NCI-H1092 treated with DMSO at 0.1 percent for 48 hours (cell line): ENCODE data around the gene MESD.
A peak's percentile ranks its signal among the peaks of the same experiment; 100 is the strongest.

Source experiments
- DNase-seq: peaks from one replicate; lab custom pipeline; 2025; lab: John Stamatoyannopoulos, UW

Gene MESD

DNA sequence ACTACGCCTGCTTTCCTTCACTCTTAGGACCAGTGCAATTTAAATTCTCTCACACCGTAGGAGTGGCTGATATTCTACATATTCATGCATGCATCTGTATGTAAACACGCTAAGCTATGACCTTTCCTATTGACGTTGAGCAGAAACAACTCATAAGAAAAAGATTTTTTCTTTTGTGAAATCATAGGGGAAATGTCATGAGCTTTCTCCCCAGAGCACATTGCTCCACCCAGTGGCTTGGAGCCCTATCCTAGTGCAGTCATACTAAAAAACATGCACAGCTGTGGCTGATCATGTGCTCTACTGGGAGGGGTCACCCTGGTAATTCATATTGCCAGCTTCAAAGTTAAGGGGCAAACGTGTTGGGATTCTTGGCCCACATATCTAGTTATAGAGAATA is 1.8 kb upstream of the MESD start:
- no peak for DNase-seq

DNA sequence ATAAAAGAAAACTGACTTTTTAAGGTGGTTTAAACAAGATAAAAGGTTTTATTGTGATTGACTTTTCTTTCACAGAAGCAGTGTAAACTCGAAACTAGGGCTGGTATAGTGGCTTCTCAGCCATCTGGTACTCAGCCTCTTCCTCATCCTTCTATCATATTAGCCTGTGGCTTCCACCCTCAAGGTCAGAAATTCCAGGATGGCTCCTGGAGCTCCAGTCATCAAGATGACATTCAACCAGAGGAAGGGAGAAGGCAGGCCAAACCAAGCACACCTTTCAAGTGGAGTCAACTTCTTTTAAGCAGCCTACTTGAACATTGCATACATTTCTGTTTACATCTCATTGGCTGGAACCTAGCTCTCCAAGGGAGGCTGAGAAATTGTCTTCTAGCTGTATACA is 1.3 kb upstream of the MESD start:
- DNase-seq = no peak

DNA sequence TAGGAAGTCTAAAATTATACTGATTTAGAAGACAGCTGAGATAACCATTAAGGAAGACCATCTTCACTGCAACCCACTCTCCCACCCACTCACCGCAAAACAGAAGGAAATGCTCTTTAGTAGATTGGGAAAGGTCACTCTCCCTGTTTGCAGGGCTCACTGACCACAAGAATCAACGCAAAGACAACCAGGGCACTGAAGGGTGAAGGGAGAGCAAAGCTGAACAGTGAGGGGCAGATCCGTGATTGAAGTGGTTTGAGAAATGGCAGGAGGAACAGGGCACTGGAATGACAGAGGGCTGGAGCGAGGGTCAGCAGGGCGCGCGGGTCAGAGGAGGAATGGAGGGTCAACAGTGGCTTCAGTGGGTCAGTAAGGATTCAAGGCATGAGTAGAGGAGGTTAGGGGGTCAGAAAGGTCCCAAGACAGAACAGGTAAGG is 520 bp downstream of the MESD start:
- DNase-seq = no peak

DNA sequence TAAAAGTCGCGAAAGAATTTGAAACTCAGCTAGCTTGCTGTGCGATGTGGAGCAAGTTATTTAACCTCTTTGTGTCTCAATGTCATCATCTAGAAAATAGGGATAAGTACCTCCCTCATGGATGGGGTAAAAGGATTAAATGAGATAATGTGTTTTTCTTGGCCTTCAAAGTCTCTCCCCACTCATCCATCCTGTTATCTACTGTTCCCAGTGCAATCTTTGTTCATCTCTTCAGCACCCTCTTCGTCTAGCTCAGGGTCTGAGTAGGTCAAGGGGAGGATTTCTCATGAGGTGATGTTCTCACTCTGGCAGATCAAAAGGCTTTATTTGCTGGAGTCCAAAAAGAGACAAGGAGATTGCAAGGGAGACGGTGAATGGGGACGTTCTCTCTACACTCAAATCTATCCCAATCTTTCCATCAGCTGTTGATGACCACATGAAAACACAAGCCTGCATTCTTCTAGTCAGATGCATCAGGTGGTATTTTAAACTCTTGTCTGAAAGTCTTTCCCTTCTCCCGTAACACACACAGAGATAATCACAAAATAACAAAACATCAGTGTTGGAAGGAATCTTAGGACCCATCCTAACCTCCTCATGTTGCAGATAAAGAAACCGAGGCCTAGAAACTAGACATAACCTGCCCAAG is 1.3 kb downstream of the MESD start:
- no peak for DNase-seq

DNA sequence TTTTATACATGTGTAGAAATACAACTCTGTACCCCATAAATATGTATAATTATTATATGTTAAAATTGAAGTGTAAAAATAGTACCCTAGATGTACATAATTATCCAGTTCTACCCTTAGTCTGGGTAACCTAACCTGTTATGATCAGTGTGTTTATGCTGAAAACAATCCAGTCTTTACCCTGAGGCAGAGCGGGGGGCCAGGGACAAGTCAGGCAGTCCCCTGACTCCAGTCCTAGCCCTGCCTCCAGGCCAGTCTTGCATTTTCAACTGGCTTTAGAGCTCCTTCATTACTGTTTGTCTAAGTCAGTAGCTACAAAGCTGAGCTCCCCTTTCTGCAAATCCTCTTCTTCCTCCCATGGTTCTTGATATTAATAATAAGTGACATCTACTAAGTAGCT is 3.1 kb downstream of the MESD start:
- DNase-seq = no peak

DNA sequence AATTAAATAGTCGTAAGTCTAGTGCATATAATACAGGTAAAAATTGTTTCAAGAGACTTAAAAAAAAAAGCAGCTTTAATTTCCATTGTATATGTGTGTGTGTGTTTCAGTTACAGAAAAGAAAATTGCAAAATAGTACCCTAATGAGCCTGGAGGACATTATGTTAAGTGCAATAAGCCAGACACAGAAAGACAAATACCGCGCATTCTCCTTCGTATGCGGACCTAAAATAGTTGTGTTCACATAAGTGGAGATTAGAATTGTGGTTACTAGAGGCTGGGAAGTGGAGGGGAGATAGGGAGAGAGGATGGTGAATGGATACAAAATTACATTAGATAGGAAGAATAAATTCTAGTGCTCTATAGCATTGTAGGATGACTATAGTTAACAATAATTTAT is 3.6 kb downstream of the MESD start:
- DNase-seq = no peak

DNA sequence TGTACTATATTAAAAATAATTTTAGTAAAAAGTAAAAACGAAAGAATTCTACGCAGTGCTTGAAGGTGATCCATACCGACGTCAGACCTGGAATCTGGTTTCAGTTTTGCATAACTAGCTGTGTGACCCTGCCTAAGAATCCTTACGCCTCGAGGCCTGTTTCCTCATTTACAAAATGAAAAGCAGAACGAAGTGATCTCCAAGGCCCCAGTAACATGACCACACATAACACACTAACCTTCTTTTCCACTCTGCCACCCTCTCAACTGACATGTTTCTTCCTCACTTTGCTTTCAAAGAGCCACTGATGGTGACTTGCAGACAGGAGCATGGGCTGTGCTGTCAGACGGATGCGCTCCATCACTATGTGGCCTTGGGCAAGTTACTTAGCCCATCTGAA is 4.8 kb downstream of the MESD start:
- no peak for DNase-seq

DNA sequence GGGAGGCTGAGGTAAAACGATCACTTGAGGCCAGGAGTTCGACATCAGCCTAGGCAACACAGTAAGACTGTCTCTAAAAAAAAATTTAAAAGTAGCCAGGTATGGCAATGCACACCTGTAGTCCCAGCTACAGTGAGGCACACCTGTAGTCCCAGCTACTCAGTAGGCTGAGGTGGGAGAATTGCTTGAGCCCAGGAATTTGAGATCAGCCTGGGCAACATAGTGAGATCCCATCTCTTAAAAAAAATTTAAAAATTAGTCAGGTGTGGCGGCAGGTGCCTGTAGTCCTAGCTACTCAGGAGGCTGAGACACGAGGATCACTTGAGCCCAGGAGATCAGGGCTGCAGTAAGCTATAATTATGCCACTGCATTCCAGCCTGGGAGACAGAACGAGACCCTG is 6.8 kb downstream of the MESD start:
- no peak for DNase-seq

DNA sequence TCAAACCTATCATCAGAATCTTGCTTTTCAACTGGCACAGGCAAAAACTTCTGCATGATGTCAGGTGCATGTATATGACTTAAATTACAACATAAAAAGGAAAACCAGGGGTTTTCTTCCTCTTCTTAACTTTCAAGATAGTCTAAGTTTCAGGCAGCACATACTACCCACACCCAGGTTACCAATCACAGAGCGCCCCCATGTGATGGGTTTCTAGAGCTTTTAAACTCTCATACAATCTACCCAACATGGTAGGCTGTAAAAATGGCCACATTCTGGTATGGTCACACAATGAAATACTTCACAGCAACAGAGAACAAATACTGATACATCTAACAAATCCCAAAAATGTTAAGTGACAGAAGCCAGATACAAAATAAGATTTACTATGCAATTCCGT is 7.4 kb downstream of the MESD start:
- DNase-seq = no peak

DNA sequence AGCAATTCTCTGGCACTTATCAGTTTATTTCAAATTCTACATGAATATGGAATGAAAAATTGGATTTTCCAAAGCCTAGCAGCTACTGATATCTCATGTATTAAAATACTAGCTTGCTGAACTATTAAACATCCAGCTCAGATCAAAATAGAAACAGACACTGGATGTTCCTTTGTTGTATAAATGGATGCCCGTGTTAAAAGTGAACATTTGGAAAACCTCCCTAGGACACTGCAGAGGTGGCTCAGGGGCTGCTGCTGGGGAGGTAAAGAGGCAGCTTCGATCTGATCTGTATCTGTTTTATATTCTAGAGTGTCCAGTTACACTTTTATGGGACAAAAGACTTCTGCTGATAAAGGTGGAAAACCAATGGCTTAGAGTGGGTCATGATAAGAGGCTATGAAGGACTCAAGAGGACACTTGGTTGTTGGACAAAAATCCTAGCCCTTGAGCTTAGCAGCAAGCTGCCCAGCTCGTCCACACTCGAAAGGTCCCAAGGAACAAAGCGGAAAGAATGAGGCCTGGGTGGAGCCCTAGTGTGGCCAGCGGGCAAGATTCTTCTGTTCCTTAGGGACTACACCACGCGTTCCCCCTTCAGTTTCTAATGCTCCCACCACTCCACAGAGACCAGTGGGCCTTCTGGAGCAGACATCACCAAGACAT is 9.9 kb downstream of the MESD start:
- DNase-seq = no peak

DNA sequence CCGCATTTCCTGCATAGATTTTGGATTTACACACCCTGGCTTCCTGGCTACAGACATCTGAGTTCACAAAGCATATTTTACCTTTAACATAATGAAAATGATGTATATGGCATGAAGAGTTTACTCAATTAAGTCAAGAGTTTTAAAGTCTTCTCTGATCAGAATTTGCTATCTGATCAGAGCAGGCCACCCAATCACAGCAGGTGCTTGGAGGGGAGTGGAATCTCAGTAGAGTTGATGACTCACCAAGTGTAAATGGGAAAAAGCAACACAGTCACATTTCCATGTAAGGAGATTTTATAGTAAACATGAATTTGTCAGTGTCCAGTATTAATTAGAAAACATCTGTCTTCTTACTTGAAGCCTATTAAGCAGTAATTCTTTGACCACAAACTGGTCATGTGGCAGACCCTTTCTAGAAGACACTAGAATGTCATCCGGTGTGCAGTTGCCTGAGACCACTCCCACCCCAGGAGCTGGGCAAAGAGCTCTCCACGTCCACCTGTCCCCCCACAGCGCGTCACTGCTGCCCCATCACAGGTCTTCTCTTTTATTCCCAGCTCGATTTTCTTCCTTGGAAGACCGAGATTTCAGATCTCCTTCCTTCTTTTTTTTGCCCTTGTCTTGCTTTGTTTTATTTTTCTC is 10.8 kb downstream of the MESD start:
- DNase-seq = no peak

DNA sequence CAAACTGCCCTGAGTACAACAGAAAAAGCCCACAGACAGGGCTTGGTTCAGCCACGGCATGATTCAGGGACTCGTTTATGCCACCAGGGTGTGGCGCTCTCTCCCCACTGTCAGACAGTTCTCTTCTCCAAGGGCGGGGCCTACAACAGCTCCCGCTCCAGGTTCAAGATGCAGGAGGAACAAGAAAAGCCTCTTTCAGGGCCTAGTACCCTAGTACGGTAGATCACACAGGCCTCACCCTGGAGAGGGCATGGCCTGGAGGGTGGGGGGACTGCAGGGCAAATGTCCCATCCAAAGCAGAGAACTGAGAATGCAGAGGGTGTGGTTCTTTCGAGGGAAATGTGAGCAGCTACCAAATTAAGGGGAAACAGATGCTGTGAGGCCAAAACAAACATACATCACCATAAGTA is 12.0 kb downstream of the MESD start:
- peak; percentile 2 for DNase-seq

DNA sequence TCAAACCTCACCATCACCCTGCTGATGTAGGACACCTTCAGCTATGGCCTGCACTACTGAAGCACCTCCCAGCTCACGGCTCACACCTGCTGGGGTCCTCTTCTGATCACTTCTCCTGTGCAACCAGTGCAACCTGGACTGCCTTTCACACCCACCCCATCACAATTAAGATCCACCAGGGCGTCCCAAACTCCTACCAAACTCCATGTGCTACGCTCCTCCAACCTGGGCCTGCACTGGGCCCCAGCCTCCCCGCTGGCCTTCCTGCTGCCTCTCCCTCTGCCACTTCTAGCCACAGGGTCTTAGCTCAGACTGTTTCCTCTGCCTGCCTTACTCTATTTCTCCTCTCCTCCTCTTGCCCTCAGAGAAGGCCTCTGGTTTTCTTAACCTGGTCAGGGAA is 12.8 kb downstream of the MESD start:
- DNase-seq = no peak

DNA sequence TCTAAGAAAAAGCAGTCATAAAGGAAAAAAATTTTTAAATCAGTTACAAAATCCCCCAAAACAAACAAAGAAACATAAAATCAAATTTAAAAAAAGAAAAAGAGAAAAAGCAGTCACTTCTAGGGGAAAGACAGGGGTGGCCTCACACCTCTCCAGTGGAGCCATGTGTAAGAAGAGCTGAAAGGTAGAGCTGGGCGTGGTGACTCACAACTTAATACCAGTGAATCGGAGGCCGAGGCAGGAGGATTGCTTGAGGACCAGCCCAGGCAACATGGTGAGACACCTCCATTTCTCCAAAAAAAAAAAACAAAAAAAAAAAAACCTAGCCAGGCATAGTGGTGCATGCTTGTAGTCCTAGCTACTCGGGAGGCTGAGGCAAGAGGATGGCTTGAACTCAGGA is 14.7 kb downstream of the MESD start:
- no peak for DNase-seq

DNA sequence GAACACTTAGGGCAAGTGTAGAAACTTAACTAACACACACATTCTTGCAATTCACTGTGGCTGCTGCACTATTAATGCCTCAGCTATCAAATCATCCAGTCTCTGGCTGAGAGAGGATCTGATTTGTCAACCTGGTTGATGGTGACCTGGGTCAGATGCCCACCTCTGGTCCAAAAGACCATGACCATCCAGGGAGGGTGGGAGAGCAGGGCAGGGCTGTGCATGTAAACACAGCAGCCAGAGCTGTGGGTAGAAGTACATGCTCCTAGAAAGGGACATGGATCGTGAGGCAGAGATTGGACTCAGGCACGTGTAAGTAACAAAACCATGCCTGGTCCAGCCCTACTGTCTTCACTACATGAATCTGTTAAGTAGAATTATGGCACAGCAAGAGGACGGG is 17.3 kb downstream of the MESD start:
- DNase-seq = no peak

DNA sequence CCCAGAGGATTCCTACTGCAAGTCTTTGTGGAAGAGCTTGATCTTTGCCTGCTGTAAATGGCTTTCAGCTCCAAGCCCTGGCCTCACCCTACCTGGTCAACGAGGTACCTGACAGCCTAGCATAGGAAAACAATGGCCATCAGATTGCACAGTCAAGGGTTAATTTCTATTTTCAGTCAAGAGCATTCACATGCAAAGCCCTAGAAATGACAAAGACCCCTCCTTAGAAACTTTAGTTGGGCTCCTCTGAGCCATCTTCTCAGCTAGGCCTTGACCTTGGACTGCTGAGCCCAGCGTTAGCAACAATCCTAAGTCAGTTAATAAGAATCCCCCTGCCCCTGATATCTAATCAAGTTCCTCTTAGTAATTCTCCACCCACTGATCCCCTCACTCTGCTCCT is 18.5 kb downstream of the MESD start:
- no peak for DNase-seq

DNA sequence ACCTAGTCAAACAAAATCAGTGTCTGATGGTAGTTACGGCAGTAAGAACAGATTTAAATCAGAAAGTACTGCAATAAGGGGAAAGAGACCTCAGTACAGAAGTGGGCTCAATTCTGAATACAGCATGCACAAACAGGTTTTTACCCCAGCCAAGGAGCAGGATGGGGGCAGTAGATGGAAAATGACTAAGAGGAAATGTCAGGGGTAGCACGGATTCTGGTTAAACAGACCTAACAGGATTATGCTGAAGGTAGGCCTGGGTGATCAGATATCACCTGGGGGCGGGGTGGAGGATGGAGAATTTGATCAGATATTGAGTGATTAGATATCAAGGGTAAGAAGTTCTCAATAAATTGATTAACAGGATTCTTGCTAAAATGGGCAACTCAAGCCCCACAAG is 19.0 kb downstream of the MESD start:
- no peak for DNase-seq

DNA sequence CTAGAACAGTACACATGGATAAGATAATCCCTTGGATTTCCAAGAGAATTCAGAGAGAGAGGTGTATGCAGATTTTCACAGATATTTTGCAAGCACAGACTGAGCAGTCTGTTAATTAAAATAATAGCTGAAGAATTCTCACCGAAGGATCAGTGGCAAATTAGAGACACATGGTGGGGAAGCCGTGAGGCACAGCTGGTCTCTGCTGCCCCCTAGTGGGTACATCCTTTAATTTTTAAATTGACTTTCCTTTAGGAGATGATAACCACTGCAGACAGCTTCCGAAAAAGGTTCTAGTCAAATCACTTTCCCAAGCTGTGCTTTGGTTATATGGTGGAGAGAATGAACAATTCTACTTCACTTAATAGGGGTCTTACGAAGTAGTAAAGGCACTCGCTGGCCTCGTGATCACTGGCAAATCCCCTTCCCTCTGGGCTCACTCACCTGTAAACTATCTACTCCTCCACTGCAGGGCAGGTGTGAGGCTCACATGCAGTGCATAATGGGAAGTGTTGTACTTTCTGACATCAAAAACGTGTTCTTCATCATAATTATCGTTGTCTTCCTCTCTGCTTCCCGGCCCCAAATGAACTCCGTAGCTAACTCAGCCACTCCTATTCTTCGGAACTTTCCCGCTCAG is 19.5 kb downstream of the MESD start:
- peak; percentile 33 for DNase-seq

DNA sequence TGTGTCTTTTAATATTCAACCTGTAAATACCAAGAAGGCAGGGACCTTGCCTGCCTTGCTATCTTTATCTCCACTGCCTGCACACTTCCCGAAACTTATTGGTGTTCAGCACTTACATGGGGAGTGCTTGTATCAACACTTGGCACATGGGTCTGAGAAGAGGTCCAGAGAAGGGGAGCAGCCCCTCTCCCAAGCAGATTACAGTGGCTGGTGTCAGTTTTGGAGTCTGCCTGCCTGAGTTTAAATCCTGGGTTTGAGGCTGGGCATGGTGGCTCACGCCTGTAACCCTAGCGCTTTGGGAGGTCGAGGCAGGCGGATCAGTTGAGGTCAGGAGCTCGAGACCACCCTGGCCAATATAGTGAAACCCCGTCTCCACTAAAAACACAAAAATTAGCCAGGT is 20.3 kb downstream of the MESD start:
- no peak for DNase-seq

DNA sequence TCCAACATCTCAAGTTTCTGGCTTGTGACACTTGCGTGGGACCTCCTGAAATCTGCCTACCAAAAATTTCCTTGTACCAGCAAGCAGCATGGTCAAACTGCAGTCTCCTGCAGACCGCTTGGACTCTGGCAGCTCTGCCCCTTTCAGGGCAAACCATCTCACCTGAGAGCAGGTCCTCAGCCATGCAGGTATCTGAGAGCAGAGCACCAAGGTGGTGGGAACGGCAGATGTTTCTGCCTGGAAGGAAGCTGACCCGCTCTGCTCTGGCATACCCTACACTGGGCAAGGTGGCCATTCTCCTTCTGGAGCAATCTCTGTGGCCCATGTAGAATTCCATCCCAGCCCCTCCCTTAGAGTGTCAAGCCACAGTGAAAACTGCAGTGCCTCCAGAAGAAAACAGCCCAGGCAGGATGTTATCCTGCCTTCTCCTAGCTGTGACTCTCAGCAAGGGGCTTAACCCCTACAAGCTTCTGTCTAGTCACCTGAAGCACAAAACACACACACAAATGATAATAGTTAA is 21.6 kb downstream of the MESD start:
- DNase-seq = no peak

DNA sequence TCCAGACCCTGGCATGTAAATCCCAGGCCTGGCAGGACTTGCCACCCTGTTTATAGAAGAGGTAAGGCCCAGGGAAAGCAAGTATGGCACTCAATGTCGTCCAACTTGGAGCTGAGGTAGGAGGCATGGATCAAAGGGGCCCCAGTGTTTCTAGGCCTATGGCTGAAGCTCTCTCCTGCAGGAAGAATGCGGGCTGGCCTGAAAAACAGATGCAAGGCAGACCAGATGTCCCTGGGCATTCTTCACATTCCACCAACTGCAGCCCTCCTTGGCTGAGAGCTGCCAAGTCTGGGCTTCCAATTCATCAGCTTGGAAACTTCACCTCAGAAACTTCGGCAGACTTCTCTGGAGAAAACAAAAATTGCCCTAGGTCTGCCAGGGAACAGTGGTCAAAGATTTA is 22.2 kb downstream of the MESD start:
- DNase-seq = no peak

DNA sequence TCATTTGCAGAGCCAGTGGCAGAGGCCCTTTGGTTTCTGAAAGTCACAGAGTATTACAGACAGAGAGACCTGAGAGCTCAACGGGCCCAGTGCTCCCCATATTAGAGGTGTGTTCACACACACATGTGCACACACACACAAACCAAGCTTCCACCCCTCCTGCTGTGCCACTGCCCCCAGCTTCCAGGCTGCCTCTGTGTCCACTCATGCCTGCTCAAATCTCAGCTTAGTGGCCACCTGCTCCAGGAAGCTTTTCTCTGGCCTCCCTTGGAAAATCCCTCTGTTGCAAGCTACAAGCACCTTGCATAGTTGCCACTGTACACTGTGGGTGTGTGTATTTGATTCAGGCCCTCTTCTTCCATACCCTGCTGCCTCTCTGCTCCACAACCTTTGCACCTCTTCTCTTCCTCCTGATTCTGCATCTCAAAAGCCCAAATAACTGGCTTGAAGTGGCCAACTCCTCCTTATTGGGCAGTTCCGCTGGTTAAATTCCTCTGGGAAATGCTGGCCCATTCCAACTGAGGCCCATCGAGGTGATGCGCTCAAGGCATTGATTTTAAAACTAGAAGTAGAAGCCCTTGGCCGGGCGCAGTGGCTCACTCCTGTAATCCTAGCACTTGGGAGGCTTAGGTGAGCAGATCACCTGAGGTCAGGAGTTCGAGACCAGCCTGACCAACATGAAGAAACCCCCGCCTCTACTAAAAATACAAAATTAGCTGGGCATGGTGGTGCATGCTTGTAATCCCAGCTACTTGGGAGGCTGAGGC is 23.0 kb downstream of the MESD start:
- DNase-seq = no peak
